OCI-LY7 (cell line): ENCODE data around the gene CNPY1. TPM values are rescaled to one million over a fixed set of nuclear protein-coding genes. Genes with fewer than 3 reads are reported as not detected.

Source experiments
- BruUV-seq: library from RNA; stranded (reverse); fragments of 400-500 nt; replicated peaks from 2 replicates; lab custom pipeline; 2021; lab: Mats Ljungman, UMichigan
- CTCF ChIA-PET: fragments of 300-600 bp; sonication (Branson Sonifier 250); formaldehyde crosslinking; loops from one replicate; lab custom pipeline; 2022; ENCODE audit warnings: antibody characterized with exemption; ENCODE audit not compliant: unreplicated experiment; lab: Charles Lee
- POLR2A ChIA-PET: fragments of 300-600 bp; sonication (Branson Sonifier 250); formaldehyde crosslinking; loops from one replicate; lab custom pipeline; 2022; ENCODE audit warnings: antibody characterized with exemption; lab: Charles Lee
- DNase-seq: peaks from one replicate; pipeline ENCODE4 v3.0.0-alpha.2; 2015; ENCODE audit warnings: low spot score
- H2AFZ ChIP-seq: fragments of 200-600 bp; sonication (generic), shearing (Covaris generic); 2 replicates; pipeline ENCODE4 v1.6.1; 2014; ENCODE audit warnings: mild to moderate bottlenecking, antibody characterized with exemption, low read length, moderate library complexity
- H3K27ac ChIP-seq: fragments of 200-600 bp; sonication (generic); 2 replicates; pipeline ENCODE4 v1.5.1; 2014; ENCODE audit warnings: mixed run types, low read depth, mild to moderate bottlenecking, moderate library complexity, low read length, inconsistent platforms; ENCODE audit not compliant: poor library complexity, severe bottlenecking
- H3K36me3 ChIP-seq: fragments of 200-600 bp; sonication (generic); 2 replicates; pipeline ENCODE4 v1.6.1; 2014; ENCODE audit warnings: mild to moderate bottlenecking, antibody characterized with exemption, low read length, moderate library complexity, mixed read lengths; ENCODE audit not compliant: insufficient read depth
- H3K4me1 ChIP-seq: fragments of 200-600 bp; sonication (generic); 2 replicates; pipeline ENCODE4 v1.5.1; 2014; ENCODE audit warnings: mild to moderate bottlenecking, low read length; ENCODE audit not compliant: insufficient read depth, poor library complexity, severe bottlenecking
- H3K4me2 ChIP-seq: fragments of 200-600 bp; sonication (generic); 2 replicates; pipeline ENCODE4 v1.6.1; 2014; ENCODE audit warnings: mild to moderate bottlenecking, low read length
- H3K4me3 ChIP-seq: fragments of 200-600 bp; sonication (generic); 2 replicates; pipeline ENCODE4 v1.5.1; 2014; ENCODE audit warnings: mild to moderate bottlenecking, low read depth, low read length; ENCODE audit not compliant: poor library complexity, severe bottlenecking
- H3K79me2 ChIP-seq: fragments of 200-600 bp; sonication (generic); 2 replicates; pipeline ENCODE4 v1.6.1; 2016; ENCODE audit warnings: low read depth, mild to moderate bottlenecking, low read length, moderate library complexity, mixed read lengths; ENCODE audit not compliant: insufficient read depth
- H3K9me2 ChIP-seq: fragments of 200-600 bp; sonication (generic); 2 replicates; pipeline ENCODE4 v1.6.1; 2016; ENCODE audit warnings: mild to moderate bottlenecking, low read length, mixed read lengths; ENCODE audit not compliant: insufficient read depth
- H3K9me3 ChIP-seq: fragments of 200-600 bp; sonication (generic); 2 replicates; pipeline ENCODE4 v1.6.1; 2014; ENCODE audit warnings: mild to moderate bottlenecking, mixed run types, low read length, mixed read lengths
- H4K20me1 ChIP-seq: fragments of 200-600 bp; sonication (generic); 2 replicates; pipeline ENCODE4 v1.6.1; 2014; ENCODE audit warnings: mild to moderate bottlenecking, antibody characterized with exemption, low read length, moderate library complexity, mixed read lengths; ENCODE audit not compliant: insufficient read depth
- EZH2phosphoT487 ChIP-seq: fragments of 200-600 bp; sonication (generic); IDR thresholded peaks from 2 replicates; pipeline ENCODE4 v1.6.1; 2018; ENCODE audit warnings: low read depth, borderline replicate concordance, mild to moderate bottlenecking, mixed run types, antibody characterized with exemption, low read length, moderate library complexity, mixed read lengths
- intact Hi-C: fragments of 100-400 bp; cut with micrococcal nuclease; formaldehyde crosslinking; loops from one replicate; pipeline ENCODE4 v1.10.0; 2022; ENCODE audit not compliant: unreplicated experiment
- total RNA-seq, 2 experiments: library from RNA; depleted of rRNA in 1 of 2; stranded (reverse); fragments of >200 nt in 1 of 2; shearing (Covaris generic) in 1 of 2; gene quantifications; 2 replicates each; pipeline ENCODE4 v1.2.3, GENCODE V29; 2014 to 2022
- TF ChIP-seq, protein P1 (sequence below): fragments of 200-600 bp; sonication (generic); conservative IDR thresholded peaks from 2 replicates; pipeline ENCODE4 v1.5.1; 2014; ENCODE audit warnings: mild to moderate bottlenecking, antibody characterized with exemption, low read length, moderate library complexity, mixed read lengths

CNPY1 gene
- total RNA-seq, 2 experiments from 2014 or later: not detected

DNA sequence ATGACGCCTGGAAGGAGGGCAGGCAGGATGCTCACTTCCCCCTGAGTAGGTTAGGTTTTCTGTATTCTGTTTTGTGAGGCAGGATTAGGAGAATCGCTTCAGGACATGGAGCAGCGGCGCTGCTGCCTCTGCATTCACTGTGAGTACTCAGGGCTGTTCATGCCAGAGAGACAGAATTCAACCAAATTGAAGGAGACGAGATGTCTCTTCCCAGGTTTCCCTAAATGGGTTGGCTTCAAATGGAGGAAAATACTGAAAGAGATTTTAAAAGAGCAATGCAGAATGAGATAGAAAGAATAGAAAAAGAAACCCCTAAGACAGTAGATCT, 21.9 kb upstream of the CNPY1 start:
- Histone ChIP-seq H3K4me2 (no peak overlapping the region), H3K79me2 (no peaks in the 10 kb centered on the region), H3K27ac (no peak overlapping the region), H4K20me1 (no peaks in the 10 kb centered on the region), H2AFZ (no peak overlapping the region), H3K9me3 (no peaks in the 10 kb centered on the region), H3K4me3 (no peak overlapping the region), H3K9me2 (no peaks in the 10 kb centered on the region), H3K4me1 (no peaks in the 10 kb centered on the region), H3K36me3 (no peaks in the 10 kb centered on the region)
- POLR2A ChIA-PET: no interaction called here
- no peak for DNase-seq
- no peak for TF ChIP-seq EZH2phosphoT487
- TF ChIP-seq, protein P1, sequence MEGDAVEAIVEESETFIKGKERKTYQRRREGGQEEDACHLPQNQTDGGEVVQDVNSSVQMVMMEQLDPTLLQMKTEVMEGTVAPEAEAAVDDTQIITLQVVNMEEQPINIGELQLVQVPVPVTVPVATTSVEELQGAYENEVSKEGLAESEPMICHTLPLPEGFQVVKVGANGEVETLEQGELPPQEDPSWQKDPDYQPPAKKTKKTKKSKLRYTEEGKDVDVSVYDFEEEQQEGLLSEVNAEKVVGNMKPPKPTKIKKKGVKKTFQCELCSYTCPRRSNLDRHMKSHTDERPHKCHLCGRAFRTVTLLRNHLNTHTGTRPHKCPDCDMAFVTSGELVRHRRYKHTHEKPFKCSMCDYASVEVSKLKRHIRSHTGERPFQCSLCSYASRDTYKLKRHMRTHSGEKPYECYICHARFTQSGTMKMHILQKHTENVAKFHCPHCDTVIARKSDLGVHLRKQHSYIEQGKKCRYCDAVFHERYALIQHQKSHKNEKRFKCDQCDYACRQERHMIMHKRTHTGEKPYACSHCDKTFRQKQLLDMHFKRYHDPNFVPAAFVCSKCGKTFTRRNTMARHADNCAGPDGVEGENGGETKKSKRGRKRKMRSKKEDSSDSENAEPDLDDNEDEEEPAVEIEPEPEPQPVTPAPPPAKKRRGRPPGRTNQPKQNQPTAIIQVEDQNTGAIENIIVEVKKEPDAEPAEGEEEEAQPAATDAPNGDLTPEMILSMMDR: no peak
- CTCF ChIA-PET: no interaction called here
- no TSS peak for BruUV-seq
- intact Hi-C loops: no loop called here

DNA sequence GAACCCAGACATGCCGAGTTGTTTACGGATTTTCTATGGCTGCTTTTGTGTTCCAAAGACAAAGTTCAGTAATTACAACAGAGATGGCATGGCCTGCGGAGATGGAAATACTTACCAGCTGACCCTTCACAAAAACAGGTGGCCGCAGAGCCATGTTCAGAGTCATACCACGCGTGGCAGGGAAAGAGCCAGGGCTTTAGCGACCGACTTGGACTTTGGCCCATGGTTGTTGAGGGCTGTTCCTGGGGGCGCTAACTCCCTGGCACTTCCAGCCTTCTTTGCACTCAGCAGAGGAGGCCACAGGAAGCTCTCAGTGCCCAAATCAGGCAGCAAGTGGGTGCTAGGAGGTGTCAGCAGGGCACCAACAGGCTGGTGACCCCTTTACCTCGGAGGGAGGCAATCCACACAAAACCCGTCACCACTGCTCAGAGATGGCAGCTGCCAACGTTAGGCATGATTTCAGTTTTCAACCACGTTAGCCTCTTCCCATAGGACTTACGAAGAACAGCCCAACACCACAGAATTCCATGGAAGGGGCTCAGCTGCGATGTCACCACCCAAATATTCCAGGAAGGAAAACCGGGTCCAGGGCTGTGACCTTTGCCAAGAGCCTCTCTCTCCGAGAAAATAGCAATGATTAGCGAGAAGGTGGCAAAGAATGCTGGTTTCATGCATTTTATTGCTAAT, 21.4 kb upstream of the CNPY1 start:
- DNase-seq: no peak

More for the DNA sequence above, 21.4 kb upstream of the CNPY1 start:
- Histone ChIP-seq H4K20me1 (no peaks in the 10 kb centered on the region), H3K9me2 (no peaks in the 10 kb centered on the region), H3K27ac (no peak overlapping the region), H2AFZ (no peak overlapping the region), H3K4me2 (no peak overlapping the region), H3K9me3 (no peaks in the 10 kb centered on the region), H3K4me1 (no peaks in the 10 kb centered on the region), H3K4me3 (no peak overlapping the region), H3K36me3 (no peaks in the 10 kb centered on the region), H3K79me2 (no peaks in the 10 kb centered on the region)
- TF ChIP-seq EZH2phosphoT487: no peak
- TF ChIP-seq, protein P1: no peak
- CTCF ChIA-PET: no interaction called here
- POLR2A ChIA-PET: no interaction called here
- BruUV-seq: no TSS peak
- intact Hi-C loops: no loop called here
